Measurements from ENCODE around the gene IQSEC1.
A peak's percentile ranks its signal among the peaks of the same experiment; 100 is the strongest.
"Not testable (repeated sequence)": the region's sequence is repeated elsewhere in the genome, so short reads cannot be mapped to it uniquely, and the experiment has no call there.

IQSEC1 gene

DNA sequence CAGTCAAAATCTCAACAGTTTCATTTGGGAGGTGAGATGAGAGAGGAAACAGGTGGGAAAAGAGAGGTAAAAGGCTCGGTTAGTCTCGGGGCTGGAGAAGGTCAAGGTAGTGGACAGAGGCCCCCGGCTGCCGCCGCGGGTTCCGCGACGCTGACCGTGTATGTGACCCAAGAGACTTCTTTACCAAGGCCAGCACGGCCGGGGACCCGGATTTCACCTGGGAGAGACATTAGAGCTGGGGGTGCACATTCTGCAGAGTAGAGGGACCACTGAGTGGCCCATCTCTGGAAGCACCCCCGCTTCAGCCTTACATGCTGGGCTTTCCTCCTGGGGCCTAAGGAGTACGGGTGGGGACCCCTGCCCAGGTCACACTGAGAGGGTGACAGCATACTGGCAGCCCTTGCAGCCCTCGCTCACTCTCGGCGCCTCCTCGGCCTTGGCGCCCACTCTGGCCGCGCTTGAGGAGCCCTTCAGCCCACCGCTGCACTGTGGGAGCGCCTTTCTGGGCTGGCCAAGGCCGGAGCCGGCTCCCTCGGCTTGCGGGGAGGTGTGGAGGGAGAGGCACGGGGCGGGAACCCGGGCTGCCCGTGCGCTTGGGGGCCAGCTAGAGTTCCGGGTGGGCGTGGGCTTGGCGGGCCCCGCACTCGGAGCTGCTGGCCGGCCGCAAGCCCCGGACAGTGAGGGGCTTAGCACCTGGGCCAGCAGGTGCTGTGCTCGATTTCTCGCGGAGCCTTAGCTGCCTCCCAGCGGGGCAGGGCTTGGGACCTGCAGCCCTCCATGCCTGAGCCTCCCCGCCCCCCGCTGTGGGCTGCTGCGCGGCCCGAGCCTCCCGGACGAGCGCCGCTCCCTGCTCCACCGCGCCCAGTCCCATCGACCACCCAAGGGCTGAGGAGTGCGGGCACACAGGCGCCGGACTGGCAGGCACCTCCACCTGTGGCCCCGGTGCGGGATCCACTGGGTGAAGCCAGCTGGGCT lies 190.6 kb downstream of the IQSEC1 start:
- no peak for DNase-seq (ENCODE audit: low read depth)
- no peak overlapping the region for H3K4me3 ChIP-seq (ENCODE audit: low read depth, low read length)
- TF ChIP-seq, protein P1, sequence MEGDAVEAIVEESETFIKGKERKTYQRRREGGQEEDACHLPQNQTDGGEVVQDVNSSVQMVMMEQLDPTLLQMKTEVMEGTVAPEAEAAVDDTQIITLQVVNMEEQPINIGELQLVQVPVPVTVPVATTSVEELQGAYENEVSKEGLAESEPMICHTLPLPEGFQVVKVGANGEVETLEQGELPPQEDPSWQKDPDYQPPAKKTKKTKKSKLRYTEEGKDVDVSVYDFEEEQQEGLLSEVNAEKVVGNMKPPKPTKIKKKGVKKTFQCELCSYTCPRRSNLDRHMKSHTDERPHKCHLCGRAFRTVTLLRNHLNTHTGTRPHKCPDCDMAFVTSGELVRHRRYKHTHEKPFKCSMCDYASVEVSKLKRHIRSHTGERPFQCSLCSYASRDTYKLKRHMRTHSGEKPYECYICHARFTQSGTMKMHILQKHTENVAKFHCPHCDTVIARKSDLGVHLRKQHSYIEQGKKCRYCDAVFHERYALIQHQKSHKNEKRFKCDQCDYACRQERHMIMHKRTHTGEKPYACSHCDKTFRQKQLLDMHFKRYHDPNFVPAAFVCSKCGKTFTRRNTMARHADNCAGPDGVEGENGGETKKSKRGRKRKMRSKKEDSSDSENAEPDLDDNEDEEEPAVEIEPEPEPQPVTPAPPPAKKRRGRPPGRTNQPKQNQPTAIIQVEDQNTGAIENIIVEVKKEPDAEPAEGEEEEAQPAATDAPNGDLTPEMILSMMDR (conservative IDR thresholded peaks at IDR 0.05; ENCODE audit: low read depth, low read length) = no peak

GRCh38 chr3:12881858-12882257 lies 191.4 kb downstream of the IQSEC1 start:
- H3K4me3 ChIP-seq (ENCODE audit: low read depth, low read length); DNase-seq (ENCODE audit: low read depth): not testable (repeated sequence)

- no peak for DNase-seq (ENCODE audit: low read depth)
- H3K4me3 ChIP-seq (ENCODE audit: low read depth, low read length) = no peak overlapping the region
- TF ChIP-seq, protein P1 (conservative IDR thresholded peaks at IDR 0.05; ENCODE audit: low read depth, low read length) = no peak
Observed at GRCh38 chr3:12879191-12879815, 193.9 kb downstream of the IQSEC1 start.

DNA sequence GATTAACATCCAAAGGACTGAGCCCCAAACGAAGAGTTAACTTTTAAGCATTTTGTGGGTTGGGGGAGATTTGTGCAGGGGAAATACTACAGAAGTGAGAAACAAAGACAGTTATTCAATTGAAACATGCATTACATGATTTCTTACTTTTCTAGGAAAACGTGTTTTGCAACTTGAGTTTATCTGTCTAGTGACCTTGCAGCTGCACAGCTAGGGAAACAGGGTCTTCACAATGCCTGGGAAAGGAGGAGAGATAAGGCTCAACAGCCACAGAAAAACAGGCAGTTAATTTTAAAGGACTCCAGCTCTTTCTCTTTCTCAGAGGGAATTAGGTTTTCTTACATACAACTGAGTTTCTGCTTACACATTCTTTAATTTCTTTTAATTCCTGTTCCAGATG lies 194.5 kb downstream of the IQSEC1 start:
- DNase-seq (ENCODE audit: low read depth); H3K4me3 ChIP-seq (ENCODE audit: low read depth, low read length): not testable (repeated sequence)

DNA sequence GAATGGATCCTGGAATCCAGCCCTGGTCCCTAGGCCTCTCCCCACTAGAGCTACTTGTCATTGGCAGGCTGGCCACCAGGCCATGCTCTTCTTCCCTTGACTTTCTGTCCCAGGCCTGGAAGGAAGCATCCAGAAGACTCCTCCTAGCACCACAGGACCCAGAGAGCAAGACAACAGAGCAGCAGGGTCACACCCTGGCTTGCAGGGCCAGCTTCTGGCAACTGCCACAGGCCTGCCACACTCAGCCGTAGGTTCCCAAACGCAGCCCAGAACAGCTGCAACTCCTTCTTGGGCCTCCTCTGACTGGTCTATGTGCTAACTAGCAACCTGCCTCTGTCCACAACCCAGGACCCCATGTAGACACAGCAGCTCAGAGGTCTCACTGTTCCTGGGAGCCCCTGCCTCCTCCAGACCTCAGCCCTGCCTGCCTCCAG lies 195.1 kb downstream of the IQSEC1 start:
- H3K4me3 ChIP-seq (ENCODE audit: low read depth, low read length) = no peak overlapping the region
- TF ChIP-seq, protein P1 (conservative IDR thresholded peaks at IDR 0.05; ENCODE audit: low read depth, low read length) = no peak
- no peak for DNase-seq (ENCODE audit: low read depth)

GRCh38 chr3:12877040-12877439 lies 196.2 kb downstream of the IQSEC1 start:
- no peak overlapping the region for H3K4me3 ChIP-seq (ENCODE audit: low read depth, low read length)
- DNase-seq (ENCODE audit: low read depth) = no peak
- TF ChIP-seq, protein P1 (conservative IDR thresholded peaks at IDR 0.05; ENCODE audit: low read depth, low read length) = no peak

- H3K4me3 ChIP-seq (ENCODE audit: low read depth, low read length) = peak overlapping the region; percentile 39
- peak; percentile 31 for DNase-seq (ENCODE audit: low read depth)
Observed at GRCh38 chr3:12875857-12876836, 197.1 kb downstream of the IQSEC1 start.

More at GRCh38 chr3:12875857-12876836, 197.1 kb downstream of the IQSEC1 start:
- TF ChIP-seq, protein P1 (conservative IDR thresholded peaks at IDR 0.05; ENCODE audit: low read depth, low read length) = peak; percentile 16
